ENCODE results near the gene COL3A1.

DNA sequence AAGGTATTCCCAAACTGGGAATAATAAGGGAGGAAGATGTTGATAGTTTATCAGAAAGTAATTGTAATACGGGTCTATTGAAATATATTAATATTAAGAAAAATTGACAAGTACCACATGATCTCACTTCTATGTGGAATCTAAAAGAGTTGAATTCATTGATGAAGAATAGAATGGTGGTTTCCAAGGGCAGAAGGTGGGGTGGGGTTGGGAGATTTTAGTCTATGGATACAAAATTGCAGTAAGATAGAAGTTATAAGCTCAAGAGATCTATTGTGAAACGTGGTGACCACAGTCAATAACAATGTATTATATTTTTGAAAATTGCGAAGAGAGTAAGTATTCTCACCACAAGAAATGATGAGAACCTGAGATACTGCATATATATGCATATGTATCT is 38.9 kb downstream of the COL3A1 start:
- TF ChIP-seq SUZ12 (IDR thresholded peaks at IDR 0.05; ENCODE audit: extremely low read depth, insufficient read depth, insufficient read length) (no peak), ZNF274 (IDR thresholded peaks at IDR 0.05; ENCODE audit: low read depth, low read length) (no peak), YY1 (IDR thresholded peaks at IDR 0.05; ENCODE audit: insufficient read depth, insufficient read length) (no peak)
